NCI-H526 treated with DMSO at 0.1 percent for 48 hours (cell line): ENCODE measurements around the gene CACNA2D3.
"Not testable (repeated sequence)": the region's sequence is repeated elsewhere in the genome, so short reads cannot be mapped to it uniquely, and the experiment has no call there.

Source experiments
- DNase-seq: peaks from one replicate; lab custom pipeline; 2025; lab: John Stamatoyannopoulos, UW

CACNA2D3 gene

GRCh38 chr3:54964081-54964480 lies 841.7 kb downstream of the CACNA2D3 start:
- no peak for DNase-seq

GRCh38 chr3:54965746-54966145 lies 843.4 kb downstream of the CACNA2D3 start:
- no peak for DNase-seq

GRCh38 chr3:54966979-54967378 lies 844.6 kb downstream of the CACNA2D3 start:
- DNase-seq = no peak

- no peak for DNase-seq
These were observed 845.4 kb downstream of the CACNA2D3 start for GRCh38 chr3:54967731-54968161.

- no peak for DNase-seq
These were observed 846.3 kb downstream of the CACNA2D3 start for GRCh38 chr3:54968546-54969172.

GRCh38 chr3:54969652-54970051 lies 847.3 kb downstream of the CACNA2D3 start:
- no peak for DNase-seq

- DNase-seq = no peak
These were observed 848.5 kb downstream of the CACNA2D3 start for GRCh38 chr3:54970895-54971294.

GRCh38 chr3:54977439-54977838 lies 855.1 kb downstream of the CACNA2D3 start:
- no peak for DNase-seq

- DNase-seq = not testable (repeated sequence)
These were observed 855.6 kb downstream of the CACNA2D3 start for GRCh38 chr3:54977946-54978345.

- no peak for DNase-seq
These were observed 860.5 kb downstream of the CACNA2D3 start for GRCh38 chr3:54982807-54983206.

GRCh38 chr3:54983266-54984099 lies 861.1 kb downstream of the CACNA2D3 start:
- DNase-seq = no peak

GRCh38 chr3:54985856-54986255 lies 863.5 kb downstream of the CACNA2D3 start:
- no peak for DNase-seq

GRCh38 chr3:54986294-54986693 lies 863.9 kb downstream of the CACNA2D3 start:
- DNase-seq = no peak

- DNase-seq = peak; percentile 6
These were observed 865.4 kb downstream of the CACNA2D3 start for GRCh38 chr3:54987719-54988118.

GRCh38 chr3:54988302-54988837 lies 866.0 kb downstream of the CACNA2D3 start:
- no peak for DNase-seq

- no peak for DNase-seq
These were observed 866.7 kb downstream of the CACNA2D3 start for GRCh38 chr3:54988838-54989630.

GRCh38 chr3:54994111-54994513 lies 871.8 kb downstream of the CACNA2D3 start:
- DNase-seq = no peak

GRCh38 chr3:54999159-54999558 lies 876.8 kb downstream of the CACNA2D3 start:
- DNase-seq = no peak

GRCh38 chr3:54999811-55000210 lies 877.5 kb downstream of the CACNA2D3 start:
- DNase-seq = peak; percentile 29

- no peak for DNase-seq
These were observed 878.2 kb downstream of the CACNA2D3 start for GRCh38 chr3:55000546-55000945.

GRCh38 chr3:55000953-55001352 lies 878.6 kb downstream of the CACNA2D3 start:
- DNase-seq = no peak

- DNase-seq = no peak
These were observed 880.1 kb downstream of the CACNA2D3 start for GRCh38 chr3:55002416-55002930.
